NCI-H82 treated with DMSO at 0.1 percent for 48 hours (cell line): ENCODE data around the gene NCL.
"Not testable (repeated sequence)": the region's sequence is repeated elsewhere in the genome, so short reads cannot be mapped to it uniquely, and the experiment has no call there.

Experiments used
- DNase-seq: peaks from one replicate; lab custom pipeline; 2025; ENCODE audit not compliant: unreplicated experiment; lab: John Stamatoyannopoulos, UW

Gene NCL

GRCh38 chr2:231407686-231408085 lies 56.6 kb downstream of the NCL start:
- DNase-seq = not testable (repeated sequence)

DNA sequence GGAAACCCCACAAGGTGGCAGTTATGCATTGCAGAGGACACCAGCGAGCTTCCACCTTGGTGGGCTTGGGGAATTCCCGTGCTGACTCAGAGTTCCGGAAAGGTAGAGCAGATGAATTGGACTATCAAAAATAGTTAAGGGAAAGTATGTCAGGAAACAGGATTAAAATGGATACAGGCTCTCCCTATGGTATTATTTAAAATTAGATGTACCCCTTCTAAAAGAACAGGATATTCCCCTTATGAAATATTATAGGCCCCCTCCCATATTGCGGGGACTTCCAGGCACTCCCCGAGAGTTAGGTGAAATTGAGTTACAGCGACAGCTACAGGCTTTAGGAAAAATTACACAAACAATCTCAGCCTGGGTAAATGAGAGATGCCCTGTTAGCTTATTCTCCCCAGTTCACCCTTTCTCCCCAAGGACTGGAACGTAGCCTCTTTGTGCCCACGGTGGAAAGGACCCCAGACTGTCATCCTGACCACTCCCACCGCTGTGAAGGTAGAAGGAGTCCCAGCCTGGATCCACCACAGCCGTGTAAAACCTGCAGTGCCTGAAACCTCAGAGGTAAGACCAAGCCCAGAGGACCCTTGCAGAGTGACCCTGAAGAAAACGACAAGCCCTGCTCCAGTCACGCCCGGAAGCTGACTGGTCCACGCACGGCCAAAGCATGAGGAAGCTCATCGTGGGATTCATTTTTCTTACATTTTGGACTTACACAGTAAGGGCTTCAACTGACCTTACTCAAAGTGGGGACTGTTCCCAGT lies 58.5 kb downstream of the NCL start:
- not testable (repeated sequence) for DNase-seq

DNA sequence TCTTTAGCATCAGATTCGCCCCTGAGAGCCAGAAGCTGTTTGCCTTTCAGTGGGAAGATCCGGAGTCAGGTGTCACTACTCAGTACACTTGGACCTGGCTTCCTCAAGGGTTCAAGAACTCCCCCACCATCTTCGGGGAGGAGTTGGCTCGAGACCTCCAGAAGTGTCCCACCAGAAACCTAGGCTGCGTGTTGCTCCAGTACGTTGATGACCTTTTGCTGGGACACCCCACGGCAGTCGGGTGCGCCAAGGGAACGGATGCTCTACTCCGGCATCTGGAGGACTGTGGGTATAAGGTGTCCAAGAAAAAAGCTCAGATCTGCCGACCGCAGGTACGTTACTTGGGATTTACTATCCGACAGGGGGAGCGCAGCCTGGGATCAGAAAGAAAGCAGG lies 60.1 kb downstream of the NCL start:
- DNase-seq = not testable (repeated sequence)
